ENCODE data around the gene SUGCT.

Gene SUGCT

DNA sequence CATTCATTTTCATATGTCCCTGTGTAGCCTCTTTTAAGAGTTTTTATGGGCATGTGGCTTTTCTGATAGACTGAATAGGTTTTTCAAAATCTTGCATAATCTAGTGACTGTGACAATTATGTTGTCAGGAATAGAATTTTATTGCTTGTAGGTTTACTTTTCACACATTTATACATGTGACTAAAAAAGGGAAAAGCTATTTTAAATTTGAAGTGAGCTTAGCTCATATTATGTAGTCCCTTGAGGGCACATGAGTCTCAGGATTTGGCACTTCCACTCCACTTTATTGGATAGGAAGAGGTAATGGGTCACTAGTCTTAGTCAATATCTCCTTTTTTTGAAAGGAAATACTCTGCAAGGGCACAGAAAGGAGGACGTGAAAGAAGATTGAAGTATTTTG is 247.3 kb downstream of the SUGCT start:
- TF ChIP-seq GABPA (IDR thresholded peaks at IDR 0.05; ENCODE audit: low read depth) (no peak), SPI1 (IDR thresholded peaks at IDR 0.05; ENCODE audit: borderline replicate concordance, low read depth) (no peak), POLR2AphosphoS5 (IDR thresholded peaks at IDR 0.05; ENCODE audit: low read depth) (no peak)
- TF ChIP-seq, protein P1, sequence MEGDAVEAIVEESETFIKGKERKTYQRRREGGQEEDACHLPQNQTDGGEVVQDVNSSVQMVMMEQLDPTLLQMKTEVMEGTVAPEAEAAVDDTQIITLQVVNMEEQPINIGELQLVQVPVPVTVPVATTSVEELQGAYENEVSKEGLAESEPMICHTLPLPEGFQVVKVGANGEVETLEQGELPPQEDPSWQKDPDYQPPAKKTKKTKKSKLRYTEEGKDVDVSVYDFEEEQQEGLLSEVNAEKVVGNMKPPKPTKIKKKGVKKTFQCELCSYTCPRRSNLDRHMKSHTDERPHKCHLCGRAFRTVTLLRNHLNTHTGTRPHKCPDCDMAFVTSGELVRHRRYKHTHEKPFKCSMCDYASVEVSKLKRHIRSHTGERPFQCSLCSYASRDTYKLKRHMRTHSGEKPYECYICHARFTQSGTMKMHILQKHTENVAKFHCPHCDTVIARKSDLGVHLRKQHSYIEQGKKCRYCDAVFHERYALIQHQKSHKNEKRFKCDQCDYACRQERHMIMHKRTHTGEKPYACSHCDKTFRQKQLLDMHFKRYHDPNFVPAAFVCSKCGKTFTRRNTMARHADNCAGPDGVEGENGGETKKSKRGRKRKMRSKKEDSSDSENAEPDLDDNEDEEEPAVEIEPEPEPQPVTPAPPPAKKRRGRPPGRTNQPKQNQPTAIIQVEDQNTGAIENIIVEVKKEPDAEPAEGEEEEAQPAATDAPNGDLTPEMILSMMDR (IDR thresholded peaks at IDR 0.05; ENCODE audit: insufficient read depth, low read length) = no peak
- TF ChIP-seq, protein P2, sequence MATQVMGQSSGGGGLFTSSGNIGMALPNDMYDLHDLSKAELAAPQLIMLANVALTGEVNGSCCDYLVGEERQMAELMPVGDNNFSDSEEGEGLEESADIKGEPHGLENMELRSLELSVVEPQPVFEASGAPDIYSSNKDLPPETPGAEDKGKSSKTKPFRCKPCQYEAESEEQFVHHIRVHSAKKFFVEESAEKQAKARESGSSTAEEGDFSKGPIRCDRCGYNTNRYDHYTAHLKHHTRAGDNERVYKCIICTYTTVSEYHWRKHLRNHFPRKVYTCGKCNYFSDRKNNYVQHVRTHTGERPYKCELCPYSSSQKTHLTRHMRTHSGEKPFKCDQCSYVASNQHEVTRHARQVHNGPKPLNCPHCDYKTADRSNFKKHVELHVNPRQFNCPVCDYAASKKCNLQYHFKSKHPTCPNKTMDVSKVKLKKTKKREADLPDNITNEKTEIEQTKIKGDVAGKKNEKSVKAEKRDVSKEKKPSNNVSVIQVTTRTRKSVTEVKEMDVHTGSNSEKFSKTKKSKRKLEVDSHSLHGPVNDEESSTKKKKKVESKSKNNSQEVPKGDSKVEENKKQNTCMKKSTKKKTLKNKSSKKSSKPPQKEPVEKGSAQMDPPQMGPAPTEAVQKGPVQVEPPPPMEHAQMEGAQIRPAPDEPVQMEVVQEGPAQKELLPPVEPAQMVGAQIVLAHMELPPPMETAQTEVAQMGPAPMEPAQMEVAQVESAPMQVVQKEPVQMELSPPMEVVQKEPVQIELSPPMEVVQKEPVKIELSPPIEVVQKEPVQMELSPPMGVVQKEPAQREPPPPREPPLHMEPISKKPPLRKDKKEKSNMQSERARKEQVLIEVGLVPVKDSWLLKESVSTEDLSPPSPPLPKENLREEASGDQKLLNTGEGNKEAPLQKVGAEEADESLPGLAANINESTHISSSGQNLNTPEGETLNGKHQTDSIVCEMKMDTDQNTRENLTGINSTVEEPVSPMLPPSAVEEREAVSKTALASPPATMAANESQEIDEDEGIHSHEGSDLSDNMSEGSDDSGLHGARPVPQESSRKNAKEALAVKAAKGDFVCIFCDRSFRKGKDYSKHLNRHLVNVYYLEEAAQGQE (IDR thresholded peaks at IDR 0.05; ENCODE audit: insufficient replicate concordance, low read depth) = no peak
- no peak for DNase-seq (ENCODE audit: low read depth in 1 of 2, low spot score in 1 of 2)
- no peak overlapping the region for H3K27ac ChIP-seq (replicated peaks)
- H3K4me3 ChIP-seq (replicated peaks; ENCODE audit: insufficient read depth, low read length) = no peak overlapping the region
- no peaks in the 10 kb centered on the region for H3K27me3 ChIP-seq (ENCODE audit: insufficient read depth, poor library complexity, severe bottlenecking)

DNA sequence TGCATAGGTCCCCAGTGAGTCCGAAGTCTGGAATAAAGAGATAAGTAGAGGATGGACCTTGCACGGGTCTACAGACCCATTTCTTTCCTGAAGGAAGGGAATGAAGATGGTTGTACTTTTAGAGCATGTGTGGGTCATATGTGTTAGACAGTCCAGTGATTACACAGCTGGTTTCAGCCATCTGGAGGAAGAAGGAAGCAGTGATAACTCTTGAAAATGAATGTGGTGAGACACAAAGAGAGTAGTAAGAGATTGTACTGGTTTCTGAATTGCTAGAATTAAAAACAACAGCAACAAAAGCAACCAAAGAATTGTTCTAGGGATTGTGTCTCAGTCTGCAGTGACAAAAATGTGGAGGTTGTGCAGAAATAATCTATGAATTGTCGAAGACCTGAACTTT is 258.9 kb downstream of the SUGCT start:
- H3K27me3 ChIP-seq (ENCODE audit: insufficient read depth, poor library complexity, severe bottlenecking) = no peaks in the 10 kb centered on the region
- H3K4me3 ChIP-seq (replicated peaks; ENCODE audit: insufficient read depth, low read length) = no peak overlapping the region
- DNase-seq (ENCODE audit: low read depth in 1 of 2, low spot score in 1 of 2) = no peak
- H3K27ac ChIP-seq (replicated peaks) = no peak overlapping the region
- TF ChIP-seq POLR2AphosphoS5 (IDR thresholded peaks at IDR 0.05; ENCODE audit: low read depth) (no peak), SPI1 (IDR thresholded peaks at IDR 0.05; ENCODE audit: borderline replicate concordance, low read depth) (no peak), GABPA (IDR thresholded peaks at IDR 0.05; ENCODE audit: low read depth) (no peak)
- TF ChIP-seq, protein P1 (IDR thresholded peaks at IDR 0.05; ENCODE audit: insufficient read depth, low read length) = no peak
- TF ChIP-seq, protein P2 (IDR thresholded peaks at IDR 0.05; ENCODE audit: insufficient replicate concordance, low read depth) = no peak

DNA sequence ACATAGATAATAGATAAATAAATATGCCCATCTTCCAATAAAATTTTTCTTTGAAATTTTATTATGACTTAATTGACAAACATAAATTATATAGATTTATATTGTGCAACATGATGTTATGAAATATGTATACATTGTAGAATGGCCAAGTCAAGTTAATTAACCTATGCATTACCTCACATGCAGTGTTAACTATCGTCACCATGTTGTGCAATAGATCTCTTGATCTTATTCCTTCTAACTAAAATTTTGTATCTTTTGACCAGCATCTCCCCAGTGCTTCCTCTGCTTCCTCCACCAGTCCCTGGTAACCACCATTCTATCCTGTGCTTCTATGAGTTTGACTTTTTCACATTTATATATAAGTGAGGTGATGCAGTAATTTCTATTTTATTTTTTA is 259.6 kb downstream of the SUGCT start:
- no peak overlapping the region for H3K4me3 ChIP-seq (replicated peaks; ENCODE audit: insufficient read depth, low read length)
- DNase-seq (ENCODE audit: low read depth in 1 of 2, low spot score in 1 of 2) = peak in 1 of 2 experiments; percentile 6
- no peak for TF ChIP-seq SPI1 (IDR thresholded peaks at IDR 0.05; ENCODE audit: borderline replicate concordance, low read depth)
- TF ChIP-seq GABPA (IDR thresholded peaks at IDR 0.05; ENCODE audit: low read depth) = no peak
- TF ChIP-seq, protein P2 (IDR thresholded peaks at IDR 0.05; ENCODE audit: insufficient replicate concordance, low read depth) = no peak
- TF ChIP-seq, protein P1 (IDR thresholded peaks at IDR 0.05; ENCODE audit: insufficient read depth, low read length) = no peak
- no peak for TF ChIP-seq POLR2AphosphoS5 (IDR thresholded peaks at IDR 0.05; ENCODE audit: low read depth)

More for the DNA sequence above, 259.6 kb downstream of the SUGCT start:
- H3K27ac ChIP-seq (replicated peaks) = no peak overlapping the region
- H3K27me3 ChIP-seq (ENCODE audit: insufficient read depth, poor library complexity, severe bottlenecking) = no peaks in the 10 kb centered on the region
